Urinary bladder (tissue), 4 donors: ENCODE measurements around the gene MEF2C. TPM values are rescaled to one million over a fixed set of nuclear protein-coding genes. Genes with fewer than 3 reads are reported as not detected.

Experiments
- DNase-seq: peaks from one replicate; pipeline ENCODE4 v3.0.0-alpha.2; 2015; ENCODE audit errors: extremely low spot score
- H3K27ac ChIP-seq: one replicate; pipeline ENCODE4 v1.5.1; 2013; ENCODE audit warnings: low read depth, mild to moderate bottlenecking, moderate library complexity
- H3K36me3 ChIP-seq: one replicate; pipeline ENCODE4 v1.6.1; 2013; ENCODE audit warnings: mild to moderate bottlenecking, moderate library complexity; ENCODE audit not compliant: insufficient read depth
- H3K4me1 ChIP-seq: one replicate; pipeline ENCODE4 v1.6.1; 2013; ENCODE audit warnings: mild to moderate bottlenecking, moderate library complexity; ENCODE audit not compliant: insufficient read depth
- H3K4me3 ChIP-seq: one replicate; pipeline ENCODE4 v1.5.1; 2013; ENCODE audit warnings: low read depth, low read length
- WGBS: extraction: QIAGEN DNeasy Blood & Tissue Kit; methylation state at CpG from one replicate; pipeline ENCODE4 v1.1.7; 2013; 5-methylcytosine and 5-hydroxymethylcytosine counted together
- polyA plus RNA-seq: library from polyadenylated mRNA; stranded (reverse); fragments of 200-250 nt; gene quantifications from one replicate; pipeline ENCODE4 v1.2.3, GENCODE V29; 2013
- total RNA-seq: library from RNA; depleted of rRNA; stranded (reverse); fragments of >200 nt; gene quantifications from one replicate; pipeline ENCODE4 v1.2.3, GENCODE V29; 2014
- donor health status: healthy with polysubstance abuse.
- donor health status: healthy.

MEF2C gene
- total and polyA plus RNA-seq, 2 donors, result 25.2 to 166 TPM

- Histone ChIP-seq H3K36me3 (no peaks in the 10 kb centered on the region), H3K4me3 (no peak overlapping the region), H3K4me1 (no peaks in the 10 kb centered on the region), H3K27ac (no peak overlapping the region)
- WGBS, result 93% methylated on average over 2 of the region's 2 CpGs
- DNase-seq, result no peak
These were observed 16.2 kb upstream of the MEF2C start for GRCh38 chr5:88899096-88899737.

- WGBS, result 95% methylated on average over 1 of the region's 1 CpG
- H3K4me3 ChIP-seq, result no peak overlapping the region
These were observed 14.8 kb upstream of the MEF2C start for GRCh38 chr5:88897748-88898147.

GRCh38 chr5:88895681-88896501 lies 12.9 kb upstream of the MEF2C start:
- Histone ChIP-seq H3K4me3 (no peak overlapping the region), H3K27ac (no peak overlapping the region), H3K4me1 (no peaks in the 10 kb centered on the region), H3K36me3 (no peaks in the 10 kb centered on the region)
- WGBS, result 86% methylated on average over 10 of the region's 10 CpGs
- no peak for DNase-seq

More at GRCh38 chr5:88897748-88898147, 14.8 kb upstream of the MEF2C start:
- no peaks in the 10 kb centered on the region for H3K4me1 ChIP-seq
- H3K36me3 ChIP-seq, result no peaks in the 10 kb centered on the region
- DNase-seq, result no peak
- no peak overlapping the region for H3K27ac ChIP-seq

- no peak for DNase-seq
- Histone ChIP-seq H3K4me3 (no peak overlapping the region), H3K27ac (no peak overlapping the region), H3K36me3 (no peaks in the 10 kb centered on the region), H3K4me1 (no peaks in the 10 kb centered on the region)
- WGBS, result 88% methylated on average over 3 of the region's 3 CpGs
These were observed 9.7 kb upstream of the MEF2C start for GRCh38 chr5:88892669-88893068.

- Histone ChIP-seq H3K4me3 (peak overlapping the region; percentile 38), H3K36me3 (no peaks in the 10 kb centered on the region), H3K27ac (peak overlapping the region; percentile 60), H3K4me1 (no peaks in the 10 kb centered on the region)
- WGBS, result 27% methylated on average over 10 of the region's 10 CpGs
- no peak for DNase-seq
These were observed 7.2 kb upstream of the MEF2C start for GRCh38 chr5:88890070-88890781.

GRCh38 chr5:88889189-88890069 lies 6.4 kb upstream of the MEF2C start:
- Histone ChIP-seq H3K27ac (peak overlapping the region; percentile 60), H3K4me3 (peak overlapping the region; percentile 38), H3K4me1 (no peaks in the 10 kb centered on the region), H3K36me3 (no peaks in the 10 kb centered on the region)
- WGBS, result under 1% methylated on average over 48 of the region's 48 CpGs
- DNase-seq, result no peak

- no peaks in the 10 kb centered on the region for H3K4me1 ChIP-seq
These were observed 5.8 kb upstream of the MEF2C start for GRCh38 chr5:88888848-88889188.

GRCh38 chr5:88888291-88888690 lies 5.3 kb upstream of the MEF2C start:
- Histone ChIP-seq H3K4me3 (no peak overlapping the region), H3K27ac (peak overlapping the region; percentile 29), H3K4me1 (no peaks in the 10 kb centered on the region), H3K36me3 (no peaks in the 10 kb centered on the region)
- DNase-seq, result no peak

More at GRCh38 chr5:88888848-88889188, 5.8 kb upstream of the MEF2C start:
- H3K27ac ChIP-seq, result no peak overlapping the region
- H3K4me3 ChIP-seq, result peak overlapping the region; percentile 38
- DNase-seq, result no peak
- no peaks in the 10 kb centered on the region for H3K36me3 ChIP-seq
- WGBS, result 15% methylated on average over 9 of the region's 9 CpGs

GRCh38 chr5:88887342-88887741 lies 4.4 kb upstream of the MEF2C start:
- Histone ChIP-seq H3K27ac (no peak overlapping the region), H3K4me1 (no peaks in the 10 kb centered on the region), H3K4me3 (no peak overlapping the region), H3K36me3 (no peaks in the 10 kb centered on the region)
- WGBS, result 62% methylated on average over 2 of the region's 2 CpGs
- DNase-seq, result no peak

GRCh38 chr5:88886746-88887341 lies 3.9 kb upstream of the MEF2C start:
- H3K4me3 ChIP-seq, result no peak overlapping the region
- DNase-seq, result no peak
- H3K36me3 ChIP-seq, result no peaks in the 10 kb centered on the region
- WGBS, result 60% methylated on average over 4 of the region's 4 CpGs
- H3K27ac ChIP-seq, result no peak overlapping the region
- no peaks in the 10 kb centered on the region for H3K4me1 ChIP-seq

GRCh38 chr5:88886252-88886651 lies 3.3 kb upstream of the MEF2C start:
- 66% methylated on average over 1 of the region's 1 CpG for WGBS
- H3K4me1 ChIP-seq, result no peaks in the 10 kb centered on the region
- H3K4me3 ChIP-seq, result no peak overlapping the region
- no peaks in the 10 kb centered on the region for H3K36me3 ChIP-seq
- no peak overlapping the region for H3K27ac ChIP-seq
- no peak for DNase-seq

- no peaks in the 10 kb centered on the region for H3K4me1 ChIP-seq
- DNase-seq, result no peak
- no peak overlapping the region for H3K27ac ChIP-seq
- no peak overlapping the region for H3K4me3 ChIP-seq
- no peaks in the 10 kb centered on the region for H3K36me3 ChIP-seq
- WGBS, result 20% methylated on average over 1 of the region's 1 CpG
These were observed 2.0 kb upstream of the MEF2C start for GRCh38 chr5:88885002-88885401.

GRCh38 chr5:88884608-88884877 lies 1.6 kb upstream of the MEF2C start:
- 30% methylated on average over 2 of the region's 2 CpGs for WGBS
- peak overlapping the region; percentile 58 for H3K4me3 ChIP-seq
- peak overlapping the region; percentile 72 for H3K27ac ChIP-seq
- DNase-seq, result no peak
- no peaks in the 10 kb centered on the region for H3K4me1 ChIP-seq
- no peaks in the 10 kb centered on the region for H3K36me3 ChIP-seq
